ENCODE measurements around the gene LPIN1.
A peak's percentile ranks its signal among the peaks of the same experiment; 100 is the strongest.

LPIN1 gene

DNA sequence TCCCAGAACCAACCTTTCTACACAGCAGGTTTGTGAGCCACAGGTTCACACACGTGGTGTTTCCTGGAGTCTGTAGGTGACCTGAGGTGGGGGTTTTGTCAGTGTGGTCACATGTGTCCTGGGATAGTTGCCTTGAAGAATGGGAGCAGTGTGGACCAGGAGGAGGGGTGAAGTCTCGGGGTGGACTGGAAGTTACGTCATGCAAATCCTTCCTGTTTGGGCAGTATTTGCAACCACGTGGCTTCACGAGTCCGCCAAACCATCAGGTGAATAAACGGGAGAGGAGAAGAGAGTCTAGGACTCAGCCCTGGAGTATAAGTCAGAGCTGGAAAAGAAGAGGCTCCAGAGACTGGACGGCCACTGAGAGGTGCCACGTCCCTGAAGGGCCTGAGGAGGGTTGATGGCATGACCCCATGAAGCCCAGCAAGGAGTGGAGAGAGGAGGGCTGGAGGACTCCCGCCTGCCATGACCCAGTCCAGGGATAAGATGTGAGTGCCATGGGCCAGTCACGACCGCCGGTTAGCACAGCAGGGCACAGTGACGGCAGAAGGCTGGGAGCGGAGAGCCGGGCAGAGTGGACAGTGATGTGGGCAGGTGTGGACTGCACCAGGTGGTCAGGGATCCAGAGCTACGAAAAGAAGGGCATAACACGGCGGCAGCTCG, 16.5 kb downstream of the LPIN1 start:
- no peak for DNase-seq (ENCODE audit: low read depth in 2 of 2)

DNA sequence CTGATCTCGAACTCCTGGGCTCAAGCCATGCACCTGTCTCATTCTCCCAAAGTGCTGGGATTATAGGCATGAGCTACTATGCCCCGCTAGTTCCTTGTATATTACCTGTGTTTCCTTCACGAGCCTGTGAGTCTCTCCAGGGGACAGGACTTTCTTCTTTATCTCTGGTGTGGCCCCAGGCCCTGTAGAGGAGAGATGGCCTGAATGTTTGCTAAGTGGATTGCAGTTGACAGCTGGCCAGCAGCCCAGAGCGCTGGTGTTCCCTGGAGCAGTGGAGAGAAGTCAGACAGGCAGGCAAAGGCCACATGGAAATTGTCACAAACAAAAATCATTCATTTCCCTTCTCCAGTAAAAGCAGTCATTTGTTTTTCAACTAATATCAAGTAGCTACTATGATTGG, 17.9 kb downstream of the LPIN1 start:
- DNase-seq (ENCODE audit: low read depth in 2 of 2), result no peak

DNA sequence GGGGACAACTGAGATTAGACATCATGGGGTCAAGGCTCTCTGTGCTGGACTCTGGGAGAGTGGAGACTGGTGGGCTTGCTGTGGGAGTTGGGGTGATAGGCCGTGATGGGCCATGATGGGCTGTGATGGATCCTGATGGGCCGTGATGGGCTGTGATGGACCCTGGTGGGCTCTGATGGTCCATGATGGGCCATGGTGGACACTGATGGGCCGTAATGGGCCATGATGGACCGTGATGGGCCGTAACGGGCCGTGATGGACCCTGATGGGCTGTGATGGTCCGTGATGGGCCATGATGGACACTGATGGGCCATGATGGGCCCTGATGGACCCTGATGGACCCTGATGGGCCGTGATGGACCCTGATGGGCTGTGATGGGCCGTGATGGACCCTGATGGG, 18.5 kb downstream of the LPIN1 start:
- DNase-seq (ENCODE audit: low read depth in 2 of 2), result no peak

DNA sequence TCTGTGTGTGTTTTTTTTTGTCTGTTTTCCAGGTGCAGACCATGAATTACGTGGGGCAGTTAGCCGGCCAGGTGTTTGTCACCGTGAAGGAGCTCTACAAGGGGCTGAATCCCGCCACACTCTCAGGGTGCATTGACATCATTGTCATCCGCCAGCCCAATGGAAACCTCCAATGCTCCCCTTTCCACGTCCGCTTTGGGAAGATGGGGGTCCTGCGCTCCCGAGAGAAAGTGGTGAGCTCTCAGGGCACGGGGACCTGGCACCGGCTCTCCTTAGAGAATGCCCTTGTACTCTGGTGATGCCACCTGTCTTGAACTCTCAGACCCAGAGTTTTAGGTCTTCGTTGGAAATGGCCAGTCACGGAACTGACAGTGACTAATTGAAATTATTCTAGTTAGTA, 19.1 kb downstream of the LPIN1 start:
- DNase-seq (ENCODE audit: low read depth in 2 of 2), result no peak

DNA sequence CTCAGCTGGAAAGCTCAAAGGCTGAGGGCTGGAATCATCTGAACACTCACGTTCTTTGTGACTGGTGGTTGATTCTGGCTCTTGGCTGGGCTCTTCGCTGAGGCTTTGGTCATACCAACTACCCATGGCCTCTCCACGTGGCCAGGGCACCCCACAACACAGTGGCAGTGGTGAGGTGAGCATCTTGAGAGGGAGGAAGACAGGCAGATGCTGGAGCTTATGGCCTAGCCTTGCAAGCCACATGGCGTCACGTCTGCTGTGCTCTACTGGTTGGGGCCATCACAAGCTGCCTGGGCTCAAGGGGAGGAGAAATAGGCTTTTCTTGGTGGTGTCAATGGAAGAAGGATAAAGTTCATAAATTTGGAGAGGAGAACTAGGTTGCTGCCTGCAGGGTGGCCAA, 19.6 kb downstream of the LPIN1 start:
- DNase-seq (ENCODE audit: low read depth in 2 of 2), result no peak

DNA sequence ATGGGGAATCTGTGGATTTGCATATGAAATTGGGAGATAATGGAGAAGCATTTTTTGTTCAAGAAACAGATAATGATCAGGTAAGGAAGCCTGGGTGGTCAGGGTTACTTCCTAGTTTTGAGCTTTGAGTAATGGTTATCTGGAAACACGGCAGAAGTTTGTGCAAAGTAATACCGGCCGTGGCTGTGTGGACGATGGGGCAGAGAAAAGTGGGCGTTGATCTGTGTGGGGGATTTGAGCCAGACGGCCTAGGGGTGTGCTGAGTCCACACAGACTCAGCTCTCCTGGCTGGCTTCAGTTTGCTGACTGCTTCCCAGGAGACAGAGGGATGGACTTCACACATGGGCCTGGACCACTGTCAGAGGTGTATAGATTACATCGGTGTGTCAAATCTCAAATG, 21.3 kb downstream of the LPIN1 start:
- DNase-seq (ENCODE audit: low read depth in 2 of 2), result no peak

DNA sequence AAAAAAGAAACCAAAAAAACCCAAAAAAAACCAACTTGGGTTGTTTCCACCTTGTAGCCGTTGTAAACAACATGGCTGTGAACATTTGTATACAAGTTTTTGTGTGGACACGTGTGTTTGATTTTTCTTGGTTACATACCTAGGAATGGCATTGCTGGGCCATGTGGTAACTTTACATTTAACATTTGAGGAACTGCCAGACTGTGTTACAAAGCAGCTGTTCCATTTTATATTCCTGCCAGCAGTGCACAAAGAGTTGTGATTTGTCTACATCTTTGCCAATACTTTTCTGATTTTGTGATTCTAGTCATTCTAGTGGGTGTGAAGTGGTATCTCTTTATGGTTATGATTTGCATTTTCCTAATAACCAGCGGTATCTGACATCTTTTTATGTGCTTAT, 22.5 kb downstream of the LPIN1 start:
- DNase-seq (ENCODE audit: low read depth in 2 of 2), result no peak

DNA sequence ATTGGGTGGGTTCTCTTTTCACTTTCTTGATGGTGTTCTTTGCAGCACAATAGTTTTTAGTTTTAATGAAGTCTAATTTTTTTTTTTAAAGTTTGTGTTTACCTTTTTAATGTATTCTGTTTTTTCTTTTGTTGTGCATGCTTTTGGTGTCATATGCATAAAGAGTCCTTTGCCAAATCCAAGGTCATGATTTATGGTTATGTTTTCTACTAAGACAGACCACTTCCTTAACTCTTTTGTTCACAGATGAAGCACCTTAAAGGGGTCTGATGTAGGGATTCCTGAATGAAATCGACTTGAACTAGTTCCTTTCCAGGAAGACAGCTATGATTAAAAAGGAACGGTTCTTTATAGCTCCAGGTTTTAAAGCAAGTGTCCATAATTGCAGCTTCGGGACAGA, 23.1 kb downstream of the LPIN1 start:
- no peak for DNase-seq (ENCODE audit: low read depth in 2 of 2)

DNA sequence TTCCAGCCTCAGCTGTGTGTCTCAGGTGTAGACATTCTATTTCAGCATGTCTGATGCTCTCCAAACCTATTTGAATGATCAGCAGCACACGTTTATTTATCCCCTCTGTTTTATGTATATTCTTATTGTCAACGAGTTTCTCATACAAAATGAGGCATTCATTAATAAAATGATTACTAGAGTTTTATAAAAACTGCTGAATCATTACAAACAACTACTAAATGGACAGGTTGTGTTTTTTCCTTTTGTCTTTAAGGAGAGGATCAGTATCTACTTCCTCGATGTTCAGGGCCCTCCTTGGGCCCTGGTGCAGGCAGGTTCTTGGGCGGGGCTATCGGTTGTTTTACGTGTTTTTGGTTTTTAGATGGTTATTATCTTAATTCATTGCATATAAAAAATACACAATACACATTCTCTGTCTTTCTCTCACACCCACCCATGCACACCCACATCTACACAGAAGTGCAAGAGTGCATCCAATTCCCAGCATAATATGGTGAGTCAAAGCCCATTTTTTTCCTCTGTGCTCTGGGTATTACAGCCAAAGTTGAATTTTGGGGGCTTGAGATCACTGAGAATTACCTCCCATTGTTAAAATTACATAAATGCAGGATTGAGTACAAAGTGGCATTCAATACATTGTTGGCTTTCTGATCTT, 24.2 kb downstream of the LPIN1 start:
- no peak for DNase-seq (ENCODE audit: low read depth in 2 of 2)

DNA sequence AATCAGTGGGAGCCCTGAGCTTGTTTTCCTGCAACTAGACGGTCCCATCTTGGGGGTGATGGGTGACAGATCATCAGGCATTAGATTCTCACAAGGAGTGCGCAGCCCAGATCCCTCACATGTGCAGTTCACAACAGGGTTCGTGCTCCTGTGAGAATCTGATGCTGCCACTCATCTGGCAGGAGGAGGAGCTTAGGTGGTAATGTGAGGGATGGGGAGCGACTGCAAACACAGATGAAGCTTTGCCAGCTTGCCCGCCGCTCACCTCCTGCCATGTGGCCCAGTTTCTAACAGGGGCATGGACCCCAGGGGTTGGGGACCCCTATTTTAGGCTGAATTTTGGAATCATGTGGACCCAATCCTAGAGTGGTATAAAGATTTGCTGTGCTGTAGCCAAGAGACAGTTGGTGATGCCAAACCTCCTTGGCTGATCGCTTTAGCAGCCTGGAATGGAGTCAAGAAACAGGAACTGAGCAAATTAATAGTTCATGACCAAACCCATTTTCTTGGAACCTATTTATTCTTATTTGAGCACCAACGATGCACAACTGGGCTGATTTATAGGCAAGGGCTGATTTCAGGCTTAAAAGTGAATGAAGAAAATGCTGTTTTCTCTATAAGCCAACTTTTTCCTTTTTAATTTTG, 25.7 kb downstream of the LPIN1 start:
- no peak for DNase-seq (ENCODE audit: low read depth in 2 of 2)

DNA sequence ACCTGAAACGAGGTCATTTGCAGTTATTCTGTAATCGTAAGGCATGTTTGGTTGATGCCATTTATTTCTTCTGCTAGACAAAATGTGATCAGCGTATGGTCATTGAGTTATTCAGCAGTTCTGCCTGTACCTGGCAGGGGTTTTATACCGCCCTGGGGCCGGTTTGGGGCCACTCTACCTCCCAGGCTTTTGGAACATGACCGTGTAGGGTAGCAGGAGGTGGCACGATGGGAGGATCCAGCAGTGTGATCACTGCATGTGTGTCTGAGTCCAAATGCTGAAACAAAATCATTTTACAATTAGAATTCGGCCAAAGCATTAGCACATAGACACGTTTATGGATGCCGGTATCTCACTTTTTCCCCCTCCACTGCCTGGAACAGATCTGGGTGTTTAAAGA, 26.7 kb downstream of the LPIN1 start:
- no peak for DNase-seq (ENCODE audit: low read depth in 2 of 2)

DNA sequence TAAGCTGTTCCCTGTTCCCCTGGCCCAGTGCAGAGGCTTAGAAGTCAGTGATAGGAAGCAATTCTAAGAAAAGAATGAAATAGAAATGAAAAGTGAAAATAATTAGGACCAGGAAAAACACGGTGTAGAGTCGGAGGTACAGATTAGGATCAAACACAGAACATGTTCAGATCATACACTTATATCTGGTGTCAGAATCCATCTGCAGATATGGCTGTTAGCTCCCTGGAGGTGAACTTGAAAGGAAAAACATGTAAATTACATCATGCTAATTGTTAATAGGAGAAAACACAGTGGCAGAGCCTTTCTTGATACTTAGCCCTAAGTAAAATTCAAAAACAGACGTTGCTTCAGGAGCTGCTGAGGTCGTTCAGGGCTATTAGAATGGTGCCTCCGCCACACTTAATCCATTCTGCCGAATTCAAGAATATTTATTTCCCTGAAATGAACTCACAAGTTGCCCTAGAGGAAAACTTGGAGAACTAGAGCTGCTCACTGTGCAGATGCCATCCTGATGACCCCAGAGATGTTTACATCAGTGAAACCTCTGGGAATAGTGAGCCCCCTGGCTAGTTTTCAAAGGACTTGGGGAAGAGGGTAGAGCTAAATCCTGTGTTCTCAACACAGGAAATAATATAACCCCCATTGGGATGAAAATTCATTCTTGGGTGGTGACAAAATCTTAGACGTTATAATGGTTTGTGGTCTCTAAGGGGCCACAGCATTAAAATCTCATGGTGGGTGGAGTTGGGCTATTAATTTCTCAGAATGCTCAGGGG, 27.5 kb downstream of the LPIN1 start:
- DNase-seq (ENCODE audit: low read depth in 2 of 2), result no peak

DNA sequence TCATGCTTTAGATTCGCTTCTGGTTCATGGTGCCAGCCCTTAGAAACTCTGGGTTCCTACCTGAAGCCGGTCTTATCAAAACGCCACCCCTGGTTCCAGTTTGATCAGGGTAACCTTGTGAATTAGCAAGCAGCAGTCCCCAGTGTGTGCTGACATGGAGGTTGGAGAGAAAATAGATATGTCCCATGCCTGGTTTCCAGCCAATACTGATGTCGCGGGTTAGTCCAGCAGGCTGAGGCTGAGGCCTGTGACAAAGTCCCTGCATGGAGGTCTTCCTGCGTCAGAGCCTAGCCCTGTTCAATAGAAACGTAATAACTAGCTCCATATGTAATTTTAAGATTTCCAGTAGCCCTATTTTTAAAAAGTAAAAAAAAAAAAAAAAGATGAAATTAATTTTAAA, 28.2 kb downstream of the LPIN1 start:
- DNase-seq (ENCODE audit: low read depth in 2 of 2), result no peak

DNA sequence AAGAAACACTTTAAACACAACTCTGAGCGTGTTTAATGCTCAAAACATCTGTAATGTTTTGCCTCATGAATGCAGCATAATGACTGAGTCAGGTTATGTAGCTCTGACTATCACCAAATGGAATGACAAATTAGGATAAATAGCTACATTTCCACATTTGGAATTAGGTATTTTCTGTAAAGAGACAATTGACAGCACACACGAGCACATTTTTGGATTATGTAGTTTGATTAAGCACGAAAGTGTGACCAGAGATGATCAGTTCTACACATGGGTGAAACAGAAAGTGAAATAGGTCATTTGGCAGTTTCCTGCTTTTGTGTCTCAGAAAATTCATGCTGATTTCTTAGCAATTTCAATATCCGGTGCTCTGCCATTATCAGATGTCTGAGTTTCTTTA, 29.0 kb downstream of the LPIN1 start:
- DNase-seq (ENCODE audit: low read depth in 2 of 2), result no peak

DNA sequence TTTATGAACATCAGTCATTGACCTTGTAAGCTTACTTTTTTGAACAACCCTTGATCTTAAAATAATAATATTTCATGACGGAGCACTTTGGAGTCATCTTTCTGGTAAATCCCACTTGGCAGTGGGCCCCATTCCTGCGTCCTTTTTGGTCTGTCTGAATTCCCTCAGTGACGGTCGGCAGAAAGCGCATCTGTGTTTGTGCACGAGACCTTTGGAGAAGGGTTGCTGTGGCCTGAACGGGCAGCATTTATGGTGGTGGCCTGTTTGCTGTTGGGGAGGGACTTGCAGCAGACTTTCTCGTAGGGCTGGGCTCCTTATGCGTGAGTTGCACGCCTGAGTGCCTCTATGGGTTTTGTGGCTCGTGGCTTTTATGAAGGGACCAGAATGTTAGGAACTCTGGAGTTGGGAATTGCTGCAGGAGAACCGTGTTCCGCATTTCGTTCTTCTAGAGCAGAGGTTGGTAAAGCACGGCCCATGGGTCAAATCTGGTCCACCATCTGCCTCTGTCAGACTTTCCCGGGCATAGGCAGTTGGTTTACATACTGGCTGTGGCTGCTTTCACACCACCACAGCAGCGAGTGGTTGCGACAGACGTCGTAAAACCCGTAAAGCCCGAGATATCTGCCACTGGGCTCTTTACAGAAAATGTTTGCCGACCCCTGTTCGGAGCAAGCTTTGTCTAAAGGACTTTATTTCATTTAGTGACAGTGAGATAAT, 30.8 kb downstream of the LPIN1 start:
- no peak for DNase-seq (ENCODE audit: low read depth in 2 of 2)

DNA sequence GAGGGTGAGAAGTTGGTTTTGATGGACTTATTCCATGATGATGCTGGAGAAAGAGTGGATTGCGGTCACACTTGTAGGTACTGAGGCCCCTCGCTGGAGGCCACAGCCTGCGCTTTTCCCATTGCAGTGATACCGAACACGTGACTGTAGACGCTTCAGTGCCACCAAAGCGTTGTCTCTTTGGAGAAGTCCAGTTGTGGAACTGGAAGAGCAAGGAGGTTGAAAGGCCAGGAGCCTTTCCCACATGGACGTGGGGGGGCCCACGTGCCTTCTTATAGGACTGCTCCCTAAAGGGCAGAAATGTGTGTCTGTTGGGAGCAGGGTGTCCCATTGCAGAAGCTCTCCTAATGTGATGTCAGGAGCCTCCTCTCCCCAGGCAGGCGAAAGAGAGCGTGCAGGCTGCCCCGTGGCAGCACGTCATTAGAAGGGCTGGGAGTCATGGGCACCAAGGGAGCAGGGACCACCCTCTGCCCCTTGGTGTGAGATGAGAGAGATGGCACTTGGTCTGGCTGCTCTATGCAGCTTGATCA, 31.5 kb downstream of the LPIN1 start:
- DNase-seq (ENCODE audit: low read depth in 2 of 2), result no peak

DNA sequence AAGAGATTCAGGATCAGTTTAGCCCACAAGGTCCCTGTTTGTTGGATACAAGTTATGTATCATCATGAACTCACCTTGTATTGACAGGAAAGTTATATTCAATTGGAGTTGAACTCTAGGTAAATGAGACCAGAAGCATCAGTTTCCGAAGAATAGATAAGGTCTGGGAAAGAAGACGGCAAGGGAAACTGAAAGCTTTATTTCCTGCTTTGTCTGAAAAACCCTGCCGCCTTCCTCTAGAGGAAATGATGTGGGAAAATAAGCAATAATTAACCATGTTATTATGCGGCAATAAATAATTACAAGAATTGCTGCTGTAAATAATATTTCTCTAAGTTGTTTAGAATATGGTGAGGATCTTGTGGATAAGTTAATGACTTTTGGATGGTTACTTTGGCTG, 32.0 kb downstream of the LPIN1 start:
- no peak for DNase-seq (ENCODE audit: low read depth in 2 of 2)

DNA sequence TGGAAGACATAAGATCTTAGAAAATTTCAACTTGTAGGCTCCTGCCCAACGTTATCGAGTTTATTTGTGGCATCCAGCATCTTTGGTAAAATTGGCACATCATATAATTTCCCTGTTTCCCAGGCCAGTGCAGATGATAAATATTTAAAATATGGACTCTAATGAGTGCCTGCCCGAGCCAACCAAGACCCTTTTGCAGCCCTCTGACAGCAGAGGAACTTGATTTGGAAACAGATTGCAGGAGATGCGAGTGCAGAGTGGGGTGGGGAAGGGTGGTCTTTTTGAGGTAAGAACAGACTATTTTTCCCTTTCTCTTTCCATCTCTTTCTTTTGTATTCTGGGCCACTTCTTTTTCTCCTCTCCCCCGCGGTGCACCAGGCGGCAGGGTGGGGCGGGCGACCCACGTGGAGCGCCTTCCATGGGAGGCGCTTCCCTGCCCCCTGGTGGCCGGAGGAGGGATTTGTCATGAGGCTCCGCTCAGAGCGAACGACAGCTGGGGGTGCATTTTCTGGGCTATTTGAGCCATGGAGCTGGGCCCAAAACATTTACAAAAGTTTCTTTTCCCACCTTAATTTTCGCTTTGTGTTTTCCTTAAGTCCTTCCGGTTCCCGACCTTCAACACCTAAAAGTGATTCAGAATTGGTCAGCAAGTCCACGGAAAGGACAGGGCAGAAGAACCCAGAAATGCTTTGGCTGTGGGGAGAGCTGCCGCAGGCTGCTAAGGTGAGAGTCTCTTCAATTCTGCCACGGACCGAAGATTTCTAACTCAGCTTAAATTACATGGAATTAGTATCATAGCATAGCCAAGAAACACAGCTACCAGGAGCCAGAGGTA, 32.7 kb downstream of the LPIN1 start:
- DNase-seq (ENCODE audit: low read depth in 2 of 2), result peak; percentile 71 to 78

DNA sequence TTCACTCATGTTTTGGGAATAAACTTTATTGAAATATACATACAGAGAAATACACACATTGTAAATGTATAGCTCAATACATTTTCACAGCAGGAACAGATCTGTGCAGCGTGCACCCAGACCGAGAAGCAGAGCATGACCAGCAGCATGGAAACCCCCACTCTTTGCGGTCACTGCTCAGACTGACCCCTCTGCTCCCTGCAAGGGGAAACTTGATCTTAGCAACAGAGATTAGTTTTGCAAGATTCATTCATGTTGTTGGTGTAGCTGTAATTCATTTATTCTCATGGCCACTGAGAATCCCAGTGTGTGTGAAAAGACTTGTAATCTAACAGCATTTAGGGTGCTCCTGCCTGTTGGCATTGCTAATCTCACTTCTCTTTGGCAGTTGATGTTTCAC, 35.2 kb downstream of the LPIN1 start:
- no peak for DNase-seq (ENCODE audit: low read depth in 2 of 2)

DNA sequence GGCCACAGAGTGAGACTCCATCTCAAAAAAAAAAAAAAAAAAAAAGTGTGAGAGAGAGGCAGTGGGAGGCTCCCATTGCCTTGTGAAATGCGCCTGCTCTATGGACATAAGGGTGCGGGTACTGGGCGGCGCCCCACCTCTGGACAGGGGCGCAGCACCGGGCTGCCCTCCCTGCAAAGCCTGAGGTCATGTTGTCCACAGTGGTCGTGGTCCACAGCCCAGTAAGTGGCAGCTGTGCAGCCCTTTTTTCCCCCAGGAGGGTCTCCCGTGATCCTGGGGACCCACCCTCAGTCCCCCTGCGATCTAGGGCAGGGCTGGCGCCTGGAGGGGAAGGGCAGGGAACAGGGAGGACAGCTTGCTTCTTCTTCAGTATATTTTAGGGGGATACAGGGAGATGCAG, 37.8 kb downstream of the LPIN1 start:
- DNase-seq (ENCODE audit: low read depth in 2 of 2), result no peak
